NCI-H2029 treated with DMSO at 0.1 percent for 48 hours (cell line): Measurements from ENCODE around the gene SECISBP2.
"Not testable (repeated sequence)": the region's sequence is repeated elsewhere in the genome, so short reads cannot be mapped to it uniquely, and the experiment has no call there.

Experiments used
- DNase-seq: peaks from one replicate; lab custom pipeline; 2025; lab: John Stamatoyannopoulos, UW

Gene SECISBP2

GRCh38 chr9:89318123-89319014 lies at the start of gene SECISBP2:
Gene SECISBP2 (plus strand): TSS chr9:89318500. CDS start chr9:89318577, 77 bp downstream.
- DNase-seq = peak; percentile 88

GRCh38 chr9:89273528-89274279 lies 44.6 kb upstream of the SECISBP2 start:
- no peak for DNase-seq

- no peak for DNase-seq
Measured at GRCh38 chr9:89274838-89275237, 43.5 kb upstream of the SECISBP2 start.

- not testable (repeated sequence) for DNase-seq
Measured at GRCh38 chr9:89276040-89276439, 42.3 kb upstream of the SECISBP2 start.

GRCh38 chr9:89277043-89277442 lies 41.3 kb upstream of the SECISBP2 start:
- no peak for DNase-seq

GRCh38 chr9:89277454-89277853 lies 40.8 kb upstream of the SECISBP2 start:
- peak; percentile 12 for DNase-seq

GRCh38 chr9:89278551-89278950 lies 39.7 kb upstream of the SECISBP2 start:
- no peak for DNase-seq

GRCh38 chr9:89278997-89279739 lies 39.1 kb upstream of the SECISBP2 start:
- no peak for DNase-seq

- DNase-seq = no peak
Measured at GRCh38 chr9:89281106-89281505, 37.2 kb upstream of the SECISBP2 start.

GRCh38 chr9:89282248-89282968 lies 35.9 kb upstream of the SECISBP2 start:
- not testable (repeated sequence) for DNase-seq

- no peak for DNase-seq
Measured at GRCh38 chr9:89284076-89284475, 34.2 kb upstream of the SECISBP2 start.

GRCh38 chr9:89291741-89292140 lies 26.6 kb upstream of the SECISBP2 start:
- DNase-seq = no peak

GRCh38 chr9:89293014-89293413 lies 25.3 kb upstream of the SECISBP2 start:
- DNase-seq = no peak

GRCh38 chr9:89295400-89295799 lies 22.9 kb upstream of the SECISBP2 start:
- no peak for DNase-seq

- not testable (repeated sequence) for DNase-seq
Measured at GRCh38 chr9:89301996-89302395, 16.3 kb upstream of the SECISBP2 start.

GRCh38 chr9:89304020-89304833 lies 14.1 kb upstream of the SECISBP2 start:
- DNase-seq = no peak

GRCh38 chr9:89304834-89305188 lies 13.5 kb upstream of the SECISBP2 start:
- no peak for DNase-seq

- no peak for DNase-seq
Measured at GRCh38 chr9:89305868-89306267, 12.4 kb upstream of the SECISBP2 start.

GRCh38 chr9:89309166-89309565 lies 9.1 kb upstream of the SECISBP2 start:
- DNase-seq = no peak

- no peak for DNase-seq
Measured at GRCh38 chr9:89309608-89310474, 8.5 kb upstream of the SECISBP2 start.
